Keratinocyte (primary cell): ENCODE results near the gene TET1. TPM values are rescaled to one million over a fixed set of nuclear protein-coding genes. Genes with fewer than 3 reads are reported as not detected.

Source experiments
- DNase-seq: peaks from one replicate; pipeline ENCODE4 v3.0.0-alpha.2; 2011; ENCODE audit warnings: low read depth, missing footprints, low spot score
- FAIRE-seq: peaks from 2 replicates; lab custom pipeline; 2011; peaks lifted over from hg19 to GRCh38; lab: Jason Lieb, UNC
- H2AFZ ChIP-seq: 2 replicates; pipeline ENCODE4 v1.6.0; 2012; ENCODE audit warnings: low read length, control low read depth, inconsistent platforms; ENCODE audit not compliant: control insufficient read depth
- H3K27ac ChIP-seq: 2 replicates; pipeline ENCODE4 v1.5.1; 2011; ENCODE audit warnings: low read length; ENCODE audit not compliant: control insufficient read depth, insufficient read depth
- H3K27me3 ChIP-seq: 3 replicates; pipeline ENCODE4 v1.6.0; 2011; ENCODE audit warnings: low read length; ENCODE audit not compliant: control insufficient read depth, insufficient read depth; ENCODE audit errors: extremely low read depth
- H3K36me3 ChIP-seq, 2 experiments: 2 replicates in 1 of 2; 3 replicates in 1 of 2; pipeline ENCODE4 v1.5.1; 2011; ENCODE audit warnings: low read length in 2 of 2, mild to moderate bottlenecking in 1 of 2; ENCODE audit not compliant: control insufficient read depth in 2 of 2, insufficient read depth in 2 of 2; ENCODE audit errors: extremely low read depth in 1 of 2
- H3K4me1 ChIP-seq: 3 replicates; pipeline ENCODE4 v1.5.1; 2011; ENCODE audit warnings: low read length; ENCODE audit not compliant: control insufficient read depth, insufficient read depth; ENCODE audit errors: extremely low read depth
- H3K4me2 ChIP-seq: 3 replicates; pipeline ENCODE4 v1.6.0; 2011; ENCODE audit warnings: low read depth, low read length; ENCODE audit not compliant: control insufficient read depth, insufficient read depth; ENCODE audit errors: extremely low read depth
- H3K4me3 ChIP-seq, 3 experiments: fragments of 200-600 bp in 1 of 3; sonication (generic) in 1 of 3; 2 replicates in 2 of 3; 3 replicates in 1 of 3; pipeline ENCODE4 v1.5.1; 2011 to 2016; ENCODE audit warnings: low read length in 3 of 3, mild to moderate bottlenecking in 3 of 3, control low read depth in 2 of 3, inconsistent platforms in 1 of 3, low read depth in 1 of 3, mixed read lengths in 1 of 3, mixed run types in 1 of 3, moderate library complexity in 1 of 3; ENCODE audit not compliant: control insufficient read depth in 2 of 3, insufficient read depth in 2 of 3; ENCODE audit errors: extremely low read depth in 1 of 3
- H3K79me2 ChIP-seq: 2 replicates; pipeline ENCODE4 v1.6.0; 2012; ENCODE audit warnings: low read length; ENCODE audit not compliant: control insufficient read depth, insufficient read depth
- H3K9ac ChIP-seq: 3 replicates; pipeline ENCODE4 v1.6.0; 2011; ENCODE audit warnings: low read length; ENCODE audit not compliant: control insufficient read depth, insufficient read depth; ENCODE audit errors: extremely low read depth
- H3K9me1 ChIP-seq: 3 replicates; pipeline ENCODE4 v1.6.0; 2011; ENCODE audit warnings: low read length; ENCODE audit not compliant: control insufficient read depth, insufficient read depth; ENCODE audit errors: extremely low read depth
- H3K9me3 ChIP-seq: 2 replicates; pipeline ENCODE4 v1.5.1; 2012; ENCODE audit warnings: low read depth, low read length; ENCODE audit not compliant: control insufficient read depth
- H4K20me1 ChIP-seq: 3 replicates; pipeline ENCODE4 v1.6.0; 2011; ENCODE audit warnings: low read length; ENCODE audit not compliant: control insufficient read depth, insufficient read depth; ENCODE audit errors: extremely low read depth
- EZH2 ChIP-seq: IDR thresholded peaks from one replicate; pipeline ENCODE4 v1.6.1; 2012; ENCODE audit warnings: inconsistent platforms, mild to moderate bottlenecking, low read length, moderate library complexity
- dilution Hi-C: fragments of 300-500 bp; cut with MboI; formaldehyde crosslinking; loops from one replicate; pipeline ENCODE4 v1.7.0; 2020; ENCODE audit warnings: low sequenced_read_pairs; ENCODE audit not compliant: extremely low pct_ligation_motif_present
- polyA plus RNA-seq, 5 experiments: library from polyadenylated mRNA; depleted of rRNA in 3 of 5; stranded (reverse) in 3 of 5; stranded (forward) in 1 of 5; unstranded in 1 of 5; fragments of >200 nt; gene quantifications; 1 replicate in 1 of 5; 2 replicates in 3 of 5; 3 replicates in 1 of 5; pipeline versions ENCODE4 v1.2.1 to v1.2.3, GENCODE V29; 2011 to 2012; ENCODE audit warnings: missing spikeins in 2 of 5, low read depth in 1 of 5, low replicate concordance in 1 of 5
- TF ChIP-seq, protein P1 (sequence below), 3 experiments: IDR thresholded peaks in 1 of 3; conservative IDR thresholded peaks in 1 of 3; optimal IDR thresholded peaks in 1 of 3; 2 replicates in 2 of 3; 3 replicates in 1 of 3; pipeline versions ENCODE3 to v1.5.1; 2011; ENCODE audit warnings: low read length in 3 of 3, mild to moderate bottlenecking in 3 of 3, moderate library complexity in 2 of 3, control low read depth in 1 of 3, inconsistent platforms in 1 of 3; ENCODE audit not compliant: insufficient read depth in 2 of 3; ENCODE audit errors: extremely low read depth in 1 of 3

The TET1 gene
- polyA plus RNA-seq, 1 donor (not counting 4 experiments of a cell fraction or from before 2014, with no cell fraction given), result 0.08 TPM

DNA sequence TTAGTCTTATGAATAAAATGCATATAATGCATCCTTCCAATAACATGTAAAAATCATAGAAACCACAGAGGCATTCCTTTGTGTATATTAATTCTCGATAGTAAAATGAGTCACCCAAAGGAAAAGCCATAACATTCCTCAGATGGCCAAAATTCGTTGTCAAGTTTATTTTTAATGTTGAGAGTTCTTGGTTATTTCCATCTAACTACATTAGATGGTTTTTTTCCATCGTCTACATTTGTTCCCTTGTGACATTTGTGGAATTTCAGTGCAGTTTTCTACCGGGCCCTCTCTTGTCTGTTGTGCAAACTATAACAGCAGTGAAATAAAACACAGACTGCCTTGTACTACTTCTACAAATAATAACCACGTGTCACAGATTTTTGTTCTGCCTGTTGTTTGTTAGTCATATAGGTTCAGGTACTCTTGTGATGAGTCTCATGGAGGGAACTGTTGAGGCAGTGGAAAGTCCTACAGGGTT lies 106.2 kb downstream of the TET1 start:
- H3K9me3 ChIP-seq, result no peaks in the 10 kb centered on the region
- no peaks in the 10 kb centered on the region for H3K36me3 ChIP-seq
- H3K4me3 ChIP-seq, result peak overlapping the region in 1 of 3 experiments; percentile 21
- H3K27ac ChIP-seq, result peak overlapping the region; percentile 56
- H4K20me1 ChIP-seq, result no peaks in the 10 kb centered on the region
- FAIRE-seq (peak; percentile 82), DNase-seq (peak; percentile 42)
- no peaks in the 10 kb centered on the region for H3K27me3 ChIP-seq
- no peaks in the 10 kb centered on the region for H3K9me1 ChIP-seq
- dilution Hi-C loops, result no loop called here
- no peak overlapping the region for H2AFZ ChIP-seq
- no peaks in the 10 kb centered on the region for H3K79me2 ChIP-seq
- peak overlapping the region; percentile 59 for H3K4me2 ChIP-seq
- peaks cover 13% of the 10 kb centered on the region for H3K4me1 ChIP-seq
- no peak overlapping the region for H3K9ac ChIP-seq
- TF ChIP-seq, protein P1, sequence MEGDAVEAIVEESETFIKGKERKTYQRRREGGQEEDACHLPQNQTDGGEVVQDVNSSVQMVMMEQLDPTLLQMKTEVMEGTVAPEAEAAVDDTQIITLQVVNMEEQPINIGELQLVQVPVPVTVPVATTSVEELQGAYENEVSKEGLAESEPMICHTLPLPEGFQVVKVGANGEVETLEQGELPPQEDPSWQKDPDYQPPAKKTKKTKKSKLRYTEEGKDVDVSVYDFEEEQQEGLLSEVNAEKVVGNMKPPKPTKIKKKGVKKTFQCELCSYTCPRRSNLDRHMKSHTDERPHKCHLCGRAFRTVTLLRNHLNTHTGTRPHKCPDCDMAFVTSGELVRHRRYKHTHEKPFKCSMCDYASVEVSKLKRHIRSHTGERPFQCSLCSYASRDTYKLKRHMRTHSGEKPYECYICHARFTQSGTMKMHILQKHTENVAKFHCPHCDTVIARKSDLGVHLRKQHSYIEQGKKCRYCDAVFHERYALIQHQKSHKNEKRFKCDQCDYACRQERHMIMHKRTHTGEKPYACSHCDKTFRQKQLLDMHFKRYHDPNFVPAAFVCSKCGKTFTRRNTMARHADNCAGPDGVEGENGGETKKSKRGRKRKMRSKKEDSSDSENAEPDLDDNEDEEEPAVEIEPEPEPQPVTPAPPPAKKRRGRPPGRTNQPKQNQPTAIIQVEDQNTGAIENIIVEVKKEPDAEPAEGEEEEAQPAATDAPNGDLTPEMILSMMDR (optimal IDR thresholded peaks at IDR 0.05 in 1 of 3, IDR thresholded peaks at IDR 0.05 in 1 of 3, conservative IDR thresholded peaks at IDR 0.05 in 1 of 3; ENCODE audit: extremely low read depth in 1 of 3, insufficient read depth in 2 of 3, low read length in 3 of 3), result no peak
- no peak for TF ChIP-seq EZH2

DNA sequence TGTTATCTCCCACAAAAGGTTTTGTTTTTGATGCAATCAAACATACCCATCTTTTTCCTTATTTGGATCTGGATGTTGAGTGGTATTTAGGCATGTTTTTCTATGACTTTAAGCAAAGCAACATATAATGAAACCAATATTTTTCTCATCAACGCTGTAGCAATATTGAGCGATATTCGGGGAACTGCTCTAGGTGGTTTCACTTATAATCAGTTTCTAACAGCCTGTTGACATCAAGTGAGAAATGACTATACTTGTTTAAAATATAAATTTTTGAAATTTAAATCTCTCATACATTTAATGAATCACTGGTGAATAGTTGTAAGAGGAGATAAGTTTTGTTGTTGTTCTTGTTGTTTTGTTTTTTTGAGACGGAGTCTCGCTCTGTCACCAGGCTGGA lies 108.1 kb downstream of the TET1 start:
- Histone ChIP-seq H3K79me2 (no peaks in the 10 kb centered on the region), H3K4me3 (no peak overlapping the region), H3K9ac (no peak overlapping the region), H3K27ac (no peak overlapping the region), H3K9me1 (no peaks in the 10 kb centered on the region), H3K4me2 (no peak overlapping the region), H3K36me3 (no peaks in the 10 kb centered on the region), H4K20me1 (no peaks in the 10 kb centered on the region), H3K4me1 (peaks cover 13% of the 10 kb centered on the region), H3K9me3 (no peaks in the 10 kb centered on the region), H3K27me3 (no peaks in the 10 kb centered on the region), H2AFZ (no peak overlapping the region)
- FAIRE-seq (no peak), DNase-seq (no peak)
- TF ChIP-seq, protein P1 (optimal IDR thresholded peaks at IDR 0.05 in 1 of 3, IDR thresholded peaks at IDR 0.05 in 1 of 3, conservative IDR thresholded peaks at IDR 0.05 in 1 of 3; ENCODE audit: extremely low read depth in 1 of 3, insufficient read depth in 2 of 3, low read length in 3 of 3), result no peak
- no peak for TF ChIP-seq EZH2
- dilution Hi-C loops, result no loop called here
